ENCODE measurements around the gene GPATCH4. TPM values are rescaled to one million over a fixed set of nuclear protein-coding genes. Genes with fewer than 3 reads are reported as not detected.

Gene GPATCH4
- total RNA-seq, 1 experiment from 2014 or later: 39.4 TPM

GRCh38 chr1:156593661-156593989, 7.7 kb downstream of the GPATCH4 start:
- H3K4me2 ChIP-seq (ENCODE audit: low read length): no peak overlapping the region
- POLR2A ChIA-PET: interaction anchor here (1.1 kb wide), 2 partner anchors 68 to 92 kb away, joined by 3 read pairs; no protein-coding TSS in a partner anchor
- H3K9me2 ChIP-seq (ENCODE audit: insufficient read depth): no peaks in the 10 kb centered on the region
- RAD21 ChIA-PET (ENCODE audit: low non-redundant PET in 1 of 2, low total read pairs in 2 of 2, uncharacterized antibody in 2 of 2, unreplicated experiment in 2 of 2): no interaction called here
- H3K79me2 ChIP-seq (ENCODE audit: insufficient read depth, low read length): peaks cover 38% of the 10 kb centered on the region
- DNase-seq (ENCODE audit: low read depth, low spot score) (no peak), ATAC-seq (no peak)
- no peak overlapping the region for H2AFZ ChIP-seq (ENCODE audit: low read depth, low read length, poor library complexity, severe bottlenecking)
- H3K27ac ChIP-seq (ENCODE audit: low read depth, low read length): 0 out of 2 replicates have a peak overlapping the region, but pooled peaks have one; percentile 89
- H3K36me3 ChIP-seq (ENCODE audit: control insufficient read depth in 1 of 2, insufficient read depth in 2 of 2, low read length in 2 of 2): peaks cover 29 to 55% of the 10 kb centered on the region in 2 experiments; a peak in 3 of 4 replicates
- H3K4me3 ChIP-seq (replicated peaks in 1 of 2; ENCODE audit: low read depth in 1 of 2, low read length in 2 of 2): no peak overlapping the region
- H3K9me3 ChIP-seq (ENCODE audit: control insufficient read depth in 1 of 2, insufficient read depth in 1 of 2, low read depth in 1 of 2, low read length in 2 of 2): no peaks in the 10 kb centered on the region
- no peaks in the 10 kb centered on the region for H4K20me1 ChIP-seq (ENCODE audit: insufficient read depth)
- no TSS peak for BruUV-seq (replicated peaks)
- no peak for TF ChIP-seq ZFX (IDR thresholded peaks at IDR 0.05)
- no peak for TF ChIP-seq YY1 (IDR thresholded peaks at IDR 0.05; ENCODE audit: extremely low read depth, insufficient replicate concordance, low read depth, low read length)
- no peak for TF ChIP-seq ZNF274 (IDR thresholded peaks at IDR 0.05; ENCODE audit: low read depth, low read length)
- TF ChIP-seq POLR2AphosphoS5 (IDR thresholded peaks at IDR 0.05; ENCODE audit: low read depth, low read length): no peak
- no peak for TF ChIP-seq CBX3 (IDR thresholded peaks at IDR 0.05; ENCODE audit: low read depth)
- no peak for TF ChIP-seq ELF1 (IDR thresholded peaks at IDR 0.05; ENCODE audit: borderline replicate concordance, low read depth)
- TF ChIP-seq ZBTB33 (IDR thresholded peaks at IDR 0.05; ENCODE audit: extremely low read depth, insufficient replicate concordance, low read length): no peak
- no peak for TF ChIP-seq RAD21 (IDR thresholded peaks at IDR 0.05; ENCODE audit: low read depth)
- H3K4me1 ChIP-seq (ENCODE audit: control insufficient read depth in 1 of 2, insufficient read depth in 2 of 2, low read length in 2 of 2): peaks cover 4 to 19% of the 10 kb centered on the region in 2 experiments; a peak in 2 of 4 replicates
- H3K27me3 ChIP-seq (ENCODE audit: insufficient read depth, low read length): no peaks in the 10 kb centered on the region
- intact Hi-C loops (cut with micrococcal nuclease): no loop called here
- CTCF ChIA-PET: interaction anchor here (1.3 to 1.8 kb wide), 2 partner anchors 8 to 14 kb away, joined by 4 to 7 read pairs; partner anchors contain the start of gene GPATCH4
- H3K9ac ChIP-seq (ENCODE audit: low read length): no peak overlapping the region

Data from HCT116 (cell line).